HG02759 (cell line): ENCODE results near the gene RAB20.

Experiments used
- ATAC-seq: cut with Tn5 transposase; IDR thresholded peaks from one replicate; pipeline ENCODE4 v1.9.1; 2021; ENCODE audit warnings: mild to moderate bottlenecking, moderate library complexity; ENCODE audit not compliant: unreplicated experiment

Gene RAB20

DNA sequence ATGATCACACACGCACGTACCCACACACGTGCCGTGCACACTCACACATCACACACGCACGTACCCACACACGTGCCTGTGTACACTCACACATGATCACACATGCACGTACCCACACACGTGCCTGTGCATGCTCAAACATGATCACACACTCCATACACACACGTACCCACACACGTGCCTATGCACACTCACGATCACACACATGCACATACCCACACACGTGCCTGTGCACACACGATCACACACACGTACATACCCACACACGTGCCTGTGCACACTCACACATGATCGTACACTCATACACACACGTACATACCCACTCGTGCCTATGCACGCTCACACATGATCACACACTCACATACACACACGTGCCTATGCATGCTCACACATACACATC lies 86.8 kb downstream of the RAB20 start:
- no peak for ATAC-seq
